OCI-LY1 (cell line): ENCODE results near the gene NKX1-1.
"Not testable (repeated sequence)": the region's sequence is repeated elsewhere in the genome, so short reads cannot be mapped to it uniquely, and the experiment has no call there.

Experiments used
- H2AFZ ChIP-seq: fragments of 200-600 bp; sonication (generic), shearing (Covaris generic); 2 replicates; pipeline ENCODE4 v1.6.0; 2014; ENCODE audit warnings: antibody characterized with exemption, mild to moderate bottlenecking, low read length
- H3F3A ChIP-seq: fragments of 200-600 bp; sonication (generic), shearing (Covaris generic); 2 replicates; pipeline ENCODE4 v1.6.0; 2014; ENCODE audit warnings: mild to moderate bottlenecking, antibody characterized with exemption, low read length, moderate library complexity; ENCODE audit not compliant: insufficient read depth
- H3K27ac ChIP-seq: fragments of 200-600 bp; sonication (generic); 2 replicates; pipeline ENCODE4 v1.5.1; 2014; ENCODE audit warnings: low read length, mixed run types, mild to moderate bottlenecking, low read depth; ENCODE audit not compliant: poor library complexity, severe bottlenecking
- H3K27me3 ChIP-seq: fragments of 200-600 bp; sonication (generic); 2 replicates; pipeline ENCODE4 v1.6.0; 2014; ENCODE audit warnings: antibody characterized with exemption, mild to moderate bottlenecking, low read length, moderate library complexity; ENCODE audit not compliant: insufficient read depth
- H3K36me3 ChIP-seq: fragments of 200-600 bp; sonication (generic); 2 replicates; pipeline ENCODE4 v1.6.1; 2014; ENCODE audit warnings: mild to moderate bottlenecking, antibody characterized with exemption, low read length, moderate library complexity, mixed read lengths; ENCODE audit not compliant: insufficient read depth
- H3K4me1 ChIP-seq: fragments of 200-600 bp; sonication (generic); 2 replicates; pipeline ENCODE4 v1.5.1; 2014; ENCODE audit warnings: mild to moderate bottlenecking, low read length, moderate library complexity; ENCODE audit not compliant: insufficient read depth, severe bottlenecking
- H3K4me2 ChIP-seq: fragments of 200-600 bp; sonication (generic), shearing (Covaris generic); 2 replicates; pipeline ENCODE4 v1.6.1; 2014; ENCODE audit warnings: low read length
- H3K4me3 ChIP-seq: fragments of 200-600 bp; sonication (generic); 2 replicates; pipeline ENCODE4 v1.5.1; 2014; ENCODE audit warnings: low read length, low read depth, mild to moderate bottlenecking, mixed read lengths; ENCODE audit not compliant: poor library complexity, severe bottlenecking
- H3K79me2 ChIP-seq: fragments of 200-600 bp; shearing (Covaris generic); 2 replicates; pipeline ENCODE4 v1.6.1; 2016; ENCODE audit warnings: mixed run types, low read length, mixed read lengths; ENCODE audit not compliant: insufficient read depth
- H3K9ac ChIP-seq: fragments of 200-600 bp; sonication (generic), shearing (Covaris generic); 2 replicates; pipeline ENCODE4 v1.6.1; 2014; ENCODE audit warnings: mild to moderate bottlenecking, low read length, mixed read lengths
- H3K9me2 ChIP-seq: fragments of 200-600 bp; sonication (generic), shearing (Covaris generic); 2 replicates; pipeline ENCODE4 v1.6.1; 2014; ENCODE audit warnings: low read depth, mild to moderate bottlenecking, low read length, mixed read lengths
- H3K9me3 ChIP-seq: fragments of 200-600 bp; shearing (Covaris generic); 2 replicates; pipeline ENCODE4 v1.6.1; 2014; ENCODE audit warnings: low read length, mixed read lengths
- H4K20me1 ChIP-seq: fragments of 200-600 bp; sonication (generic), shearing (Covaris generic); 2 replicates; pipeline ENCODE4 v1.6.0; 2016; ENCODE audit warnings: mild to moderate bottlenecking, low read length; ENCODE audit not compliant: insufficient read depth
- EZH2 ChIP-seq: fragments of 200-600 bp; sonication (generic), shearing (Covaris generic); IDR thresholded peaks from 2 replicates; pipeline ENCODE4 v1.8.0; 2017; ENCODE audit warnings: borderline replicate concordance, mixed run types, mild to moderate bottlenecking, antibody characterized with exemption, low read length, moderate library complexity, mixed read lengths
- TF ChIP-seq, protein P1 (sequence below): fragments of 200-600 bp; sonication (generic), shearing (Covaris generic); IDR thresholded peaks from 2 replicates; pipeline ENCODE4 v1.5.1; 2017; ENCODE audit warnings: mild to moderate bottlenecking, antibody characterized with exemption, low read length, moderate library complexity, mixed read lengths

NKX1-1 gene

GRCh38 chr4:1395941-1396805 is 10.1 kb downstream of the NKX1-1 start:
- H2AFZ ChIP-seq, result no peak overlapping the region
- H3F3A ChIP-seq, result no peaks in the 10 kb centered on the region
- no peaks in the 10 kb centered on the region for H3K79me2 ChIP-seq
- no peaks in the 10 kb centered on the region for H3K9me3 ChIP-seq
- H3K9ac ChIP-seq, result no peak overlapping the region
- TF ChIP-seq EZH2, result no peak
- TF ChIP-seq, protein P1, sequence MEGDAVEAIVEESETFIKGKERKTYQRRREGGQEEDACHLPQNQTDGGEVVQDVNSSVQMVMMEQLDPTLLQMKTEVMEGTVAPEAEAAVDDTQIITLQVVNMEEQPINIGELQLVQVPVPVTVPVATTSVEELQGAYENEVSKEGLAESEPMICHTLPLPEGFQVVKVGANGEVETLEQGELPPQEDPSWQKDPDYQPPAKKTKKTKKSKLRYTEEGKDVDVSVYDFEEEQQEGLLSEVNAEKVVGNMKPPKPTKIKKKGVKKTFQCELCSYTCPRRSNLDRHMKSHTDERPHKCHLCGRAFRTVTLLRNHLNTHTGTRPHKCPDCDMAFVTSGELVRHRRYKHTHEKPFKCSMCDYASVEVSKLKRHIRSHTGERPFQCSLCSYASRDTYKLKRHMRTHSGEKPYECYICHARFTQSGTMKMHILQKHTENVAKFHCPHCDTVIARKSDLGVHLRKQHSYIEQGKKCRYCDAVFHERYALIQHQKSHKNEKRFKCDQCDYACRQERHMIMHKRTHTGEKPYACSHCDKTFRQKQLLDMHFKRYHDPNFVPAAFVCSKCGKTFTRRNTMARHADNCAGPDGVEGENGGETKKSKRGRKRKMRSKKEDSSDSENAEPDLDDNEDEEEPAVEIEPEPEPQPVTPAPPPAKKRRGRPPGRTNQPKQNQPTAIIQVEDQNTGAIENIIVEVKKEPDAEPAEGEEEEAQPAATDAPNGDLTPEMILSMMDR, result no peak
- H3K36me3 ChIP-seq, result no peaks in the 10 kb centered on the region
- no peaks in the 10 kb centered on the region for H4K20me1 ChIP-seq
- H3K4me2 ChIP-seq, result no peak overlapping the region
- H3K9me2 ChIP-seq, result no peaks in the 10 kb centered on the region
- H3K27ac ChIP-seq, result no peak overlapping the region
- H3K27me3 ChIP-seq, result no peaks in the 10 kb centered on the region
- no peaks in the 10 kb centered on the region for H3K4me1 ChIP-seq
- H3K4me3 ChIP-seq, result no peak overlapping the region

GRCh38 chr4:1395389-1395820 is 10.8 kb downstream of the NKX1-1 start:
- not testable (repeated sequence) for H4K20me1 ChIP-seq, H3K4me1 ChIP-seq, H3K36me3 ChIP-seq, H3K9me2 ChIP-seq, H3K27me3 ChIP-seq, H3K4me3 ChIP-seq, H3K9me3 ChIP-seq, H3K9ac ChIP-seq, H3F3A ChIP-seq, H3K27ac ChIP-seq, H3K4me2 ChIP-seq, H2AFZ ChIP-seq, H3K79me2 ChIP-seq

- not testable (repeated sequence) for H3K36me3 ChIP-seq, H3K4me3 ChIP-seq, H3K9me3 ChIP-seq
Measured at GRCh38 chr4:1394554-1395388, 11.5 kb downstream of the NKX1-1 start.

GRCh38 chr4:1393866-1394265 is 12.4 kb downstream of the NKX1-1 start:
- H3K79me2 ChIP-seq, result no peaks in the 10 kb centered on the region
- no peak overlapping the region for H3K4me2 ChIP-seq
- no peak for TF ChIP-seq EZH2
- TF ChIP-seq, protein P1, result no peak
- H3K4me1 ChIP-seq, result no peaks in the 10 kb centered on the region
- no peaks in the 10 kb centered on the region for H3K9me2 ChIP-seq
- H3K9ac ChIP-seq, result no peak overlapping the region
- H3F3A ChIP-seq, result no peaks in the 10 kb centered on the region
- no peaks in the 10 kb centered on the region for H3K36me3 ChIP-seq
- no peaks in the 10 kb centered on the region for H4K20me1 ChIP-seq
- no peaks in the 10 kb centered on the region for H3K9me3 ChIP-seq
- H3K4me3 ChIP-seq, result no peak overlapping the region
- H3K27ac ChIP-seq, result no peak overlapping the region
- H3K27me3 ChIP-seq, result no peaks in the 10 kb centered on the region
- no peak overlapping the region for H2AFZ ChIP-seq

More at GRCh38 chr4:1394554-1395388, 11.5 kb downstream of the NKX1-1 start:
- not testable (repeated sequence) for H4K20me1 ChIP-seq, H3K79me2 ChIP-seq, H3K4me1 ChIP-seq, H3F3A ChIP-seq, H3K9me2 ChIP-seq, H2AFZ ChIP-seq, H3K9ac ChIP-seq, H3K4me2 ChIP-seq, H3K27me3 ChIP-seq, H3K27ac ChIP-seq

- not testable (repeated sequence) for H3K27me3 ChIP-seq, H3K9me3 ChIP-seq, H3K9me2 ChIP-seq, H3K4me2 ChIP-seq, H3F3A ChIP-seq, H3K36me3 ChIP-seq, H3K9ac ChIP-seq, H3K4me3 ChIP-seq, H3K27ac ChIP-seq, H4K20me1 ChIP-seq, H2AFZ ChIP-seq, H3K79me2 ChIP-seq, H3K4me1 ChIP-seq
Measured at GRCh38 chr4:1393363-1393762, 12.9 kb downstream of the NKX1-1 start.
